ENCODE results near the gene VTI1A.

GRCh38 chr10:112429654-112430230 is 17.3 kb upstream of the VTI1A start:
- TF ChIP-seq NRF1 (conservative IDR thresholded peaks at IDR 0.05 in 1 of 2, IDR thresholded peaks at IDR 0.05 in 1 of 2) (no peak), HDAC2 (IDR thresholded peaks at IDR 0.05) (no peak), CTCF (IDR thresholded peaks at IDR 0.05 in 2 of 3, conservative IDR thresholded peaks at IDR 0.05 in 1 of 3; ENCODE audit: insufficient read depth in 2 of 3, low read depth in 1 of 3, low read length in 3 of 3) (no peak)

Data from K562 (cell line).